Activated CD4-positive, alpha-beta T cell treated with anti-CD3 and anti-CD28 coated beads, Interleukin-2, Interleukin-6, amounts not matched to agents 100 ng/mL and 50 ng/mL, durations not matched to agents 16 hours and 8 hours (primary cell): ENCODE results near the gene LGR4.

ENCODE experiments used
- DNase-seq: peaks from one replicate; pipeline ENCODE4 v3.0.0-alpha.2; 2020

LGR4 gene

GRCh38 chr11:27427183-27427980 is 45.2 kb downstream of the LGR4 start:
- no peak for DNase-seq

- no peak for DNase-seq
These were observed 46.8 kb downstream of the LGR4 start for GRCh38 chr11:27425814-27426213.

DNA sequence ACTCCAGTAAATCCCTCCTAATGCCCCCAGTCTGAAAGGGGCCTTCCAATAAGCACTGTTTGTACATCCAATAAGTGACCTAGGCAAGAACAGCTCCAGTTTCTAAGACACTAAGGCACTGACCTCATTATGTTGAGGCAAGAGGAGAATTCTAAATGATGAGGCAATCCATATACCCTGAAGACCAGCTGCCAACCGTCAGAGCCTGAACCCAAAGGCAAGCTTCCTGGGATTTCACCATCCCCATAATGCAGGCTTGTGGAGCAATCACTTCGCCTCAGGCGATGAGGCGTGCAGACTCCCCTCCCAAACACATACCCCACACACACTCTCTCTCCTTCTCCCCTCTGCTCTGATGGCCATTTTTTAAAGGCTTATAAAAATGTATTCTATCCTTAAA is 49.5 kb downstream of the LGR4 start:
- DNase-seq, result no peak

- DNase-seq, result no peak
These were observed 50.6 kb downstream of the LGR4 start for GRCh38 chr11:27421819-27422494.

GRCh38 chr11:27420722-27421572 is 51.6 kb downstream of the LGR4 start:
- DNase-seq, result no peak

DNA sequence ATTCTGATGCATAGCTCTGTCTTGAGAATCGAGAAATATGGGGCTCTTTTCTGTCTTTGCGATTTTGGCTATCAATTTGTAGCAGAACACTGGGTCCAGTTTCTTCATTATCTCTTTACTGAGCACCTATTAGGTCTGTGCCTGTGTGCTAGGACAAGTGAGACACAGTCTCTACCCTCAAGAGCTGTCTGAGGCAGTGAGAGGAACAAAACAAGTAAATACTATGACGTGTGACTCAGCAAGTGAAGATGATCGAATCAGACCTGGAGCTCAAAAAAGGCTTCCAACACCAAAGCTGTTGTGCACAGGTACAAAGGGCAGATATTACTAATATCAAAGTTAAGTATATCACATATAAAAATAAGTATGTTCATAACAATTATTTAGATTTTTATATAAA is 52.4 kb downstream of the LGR4 start:
- no peak for DNase-seq

DNA sequence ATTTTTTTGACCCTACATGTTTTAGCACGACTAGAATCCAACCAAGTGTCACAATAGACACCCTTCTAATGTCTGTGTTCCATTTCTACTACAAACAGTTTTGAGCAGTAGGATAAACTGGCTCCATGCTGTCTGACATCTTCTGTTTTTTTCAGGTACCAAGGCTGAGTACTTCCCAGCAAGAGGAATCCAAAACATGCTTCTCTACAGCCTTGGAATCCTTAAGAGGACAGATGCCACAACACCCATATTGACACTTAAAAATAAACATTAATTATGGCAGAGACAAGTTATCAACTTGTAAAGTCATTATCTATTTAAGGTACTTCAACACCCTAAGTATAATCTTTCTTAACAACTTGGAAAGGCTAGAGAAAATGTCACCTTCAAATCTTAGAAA is 54.2 kb downstream of the LGR4 start:
- DNase-seq, result no peak

- DNase-seq, result no peak
These were observed 55.9 kb downstream of the LGR4 start for GRCh38 chr11:27416568-27417176.

- no peak for DNase-seq
These were observed 57.9 kb downstream of the LGR4 start for GRCh38 chr11:27414644-27415043.

GRCh38 chr11:27413218-27413617 is 59.4 kb downstream of the LGR4 start:
- DNase-seq, result no peak

DNA sequence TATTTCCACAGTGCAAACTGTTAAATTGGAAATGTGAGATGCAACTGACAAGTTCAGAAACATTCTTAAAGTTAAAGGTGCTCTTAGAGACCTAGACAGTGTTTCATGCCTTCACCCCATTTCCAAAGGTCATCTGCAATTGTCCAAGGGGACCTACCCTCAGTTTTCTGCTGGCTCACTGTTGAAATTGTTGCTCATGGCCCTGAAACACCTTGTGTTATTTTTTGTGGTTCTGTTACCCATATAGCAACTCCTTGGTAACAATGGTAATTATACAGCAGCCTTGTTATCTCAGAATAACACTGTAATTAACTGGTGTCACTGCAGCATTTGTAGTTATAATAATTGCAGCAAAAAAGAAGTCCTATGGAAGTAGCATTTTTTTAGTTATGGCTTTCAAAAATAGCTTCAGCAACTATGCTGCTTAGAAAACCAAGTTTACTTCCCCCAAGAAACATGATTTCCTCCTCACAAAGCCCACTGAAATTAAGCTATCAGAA is 60.3 kb downstream of the LGR4 start:
- DNase-seq, result no peak

DNA sequence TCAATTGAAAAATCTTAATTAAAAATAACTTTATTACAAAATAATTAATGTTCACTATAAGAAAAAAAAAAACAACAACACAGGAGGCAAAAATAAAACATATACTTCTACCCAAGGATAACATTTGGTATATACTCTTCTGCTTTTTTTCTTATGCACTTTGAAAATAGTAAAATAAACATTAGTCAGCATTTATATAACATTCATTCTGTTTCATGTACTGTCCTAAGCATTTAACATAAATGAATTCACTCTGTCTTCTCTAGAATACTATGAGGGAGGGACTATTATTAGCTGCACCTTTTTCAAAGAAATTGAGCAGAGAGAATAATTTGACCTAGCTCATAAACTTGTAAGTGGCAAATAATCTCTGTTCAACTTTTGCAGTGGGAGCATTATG is 61.3 kb downstream of the LGR4 start:
- DNase-seq, result no peak

- no peak for DNase-seq
These were observed 62.3 kb downstream of the LGR4 start for GRCh38 chr11:27410272-27410671.

DNA sequence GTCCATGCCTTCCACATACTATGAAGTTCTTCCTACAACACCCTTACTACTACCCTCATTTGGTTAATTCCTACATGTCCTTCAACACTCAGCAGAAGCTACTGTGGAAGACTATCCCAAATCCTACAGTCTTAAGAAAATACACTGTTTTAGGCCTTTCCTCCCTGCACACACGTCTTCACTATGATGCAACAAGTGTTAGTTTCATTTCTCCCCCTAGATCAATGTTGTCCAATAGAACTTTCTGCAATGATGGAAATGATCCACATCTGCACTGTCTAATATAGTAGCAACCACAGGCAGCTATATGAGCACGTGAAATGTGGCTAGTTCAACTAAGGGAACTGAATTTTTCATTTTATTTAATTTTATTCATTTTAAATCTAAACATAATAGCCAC is 62.8 kb downstream of the LGR4 start:
- no peak for DNase-seq

GRCh38 chr11:27409049-27409448 is 63.5 kb downstream of the LGR4 start:
- no peak for DNase-seq

- DNase-seq, result no peak
These were observed 64.3 kb downstream of the LGR4 start for GRCh38 chr11:27408246-27408800.

GRCh38 chr11:27406498-27407354 is 65.9 kb downstream of the LGR4 start:
- no peak for DNase-seq

GRCh38 chr11:27405134-27405533 is 67.5 kb downstream of the LGR4 start:
- no peak for DNase-seq

DNA sequence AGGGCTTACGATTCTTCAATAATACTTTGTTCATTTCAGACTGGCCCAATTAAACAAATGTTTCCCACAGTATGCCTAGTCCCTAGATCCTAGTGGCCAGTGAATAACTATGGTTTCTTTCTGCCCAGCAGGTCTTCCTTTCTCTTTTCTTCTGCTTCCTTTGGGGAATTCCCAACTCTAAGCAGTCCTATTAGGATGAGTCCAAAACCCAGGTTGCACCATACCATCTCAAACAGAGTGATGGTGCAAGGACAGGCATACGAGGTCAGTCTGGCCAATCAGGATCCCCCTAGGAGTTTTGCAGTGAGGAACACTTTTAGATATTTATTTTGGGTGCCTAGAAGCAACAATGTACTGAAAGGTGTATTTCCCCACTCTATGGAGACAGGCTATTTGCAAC is 68.2 kb downstream of the LGR4 start:
- no peak for DNase-seq

- DNase-seq, result no peak
These were observed 69.4 kb downstream of the LGR4 start for GRCh38 chr11:27403195-27403594.

DNA sequence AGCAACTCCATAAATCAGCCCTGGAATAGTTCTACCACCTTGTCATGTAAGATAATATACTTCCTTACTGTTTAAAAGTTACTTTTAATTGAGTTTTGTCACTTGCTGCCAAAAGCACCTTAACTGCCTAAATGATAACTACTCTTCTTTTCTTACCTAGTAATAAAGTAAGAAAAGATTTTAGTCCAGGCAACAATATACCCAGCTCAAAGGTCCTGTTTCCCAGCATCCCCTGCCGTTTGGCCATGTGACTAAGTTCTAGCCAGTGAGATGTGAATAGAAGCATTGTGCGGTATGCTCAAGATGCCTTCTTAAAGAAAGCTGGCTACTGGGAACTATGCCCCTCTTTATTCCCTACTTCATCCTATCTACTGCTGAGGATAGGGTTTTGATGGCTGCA is 70.1 kb downstream of the LGR4 start:
- DNase-seq, result no peak

DNA sequence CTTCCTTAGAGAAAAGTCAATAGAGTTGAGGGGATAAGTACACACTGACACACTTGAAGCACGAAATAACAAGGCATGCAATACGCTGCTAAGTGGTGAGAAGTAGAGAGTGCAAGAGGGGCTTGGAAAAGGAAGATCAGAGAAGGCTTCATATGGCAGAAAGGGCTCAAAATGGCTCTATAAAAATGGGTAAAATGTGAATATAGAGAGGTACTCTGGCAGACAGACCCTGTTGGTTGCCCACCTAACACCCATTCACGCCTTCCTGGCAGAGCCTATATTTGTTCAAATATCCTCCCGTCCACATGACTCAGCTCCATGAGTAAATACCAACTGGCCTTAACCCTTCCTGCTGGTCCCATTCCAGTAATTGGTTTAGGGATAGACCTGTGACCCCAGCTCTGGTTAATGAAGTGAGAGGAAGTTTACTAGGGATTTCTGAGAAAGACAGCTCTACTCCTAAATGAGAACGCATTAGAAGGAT is 70.7 kb downstream of the LGR4 start:
- no peak for DNase-seq
